ENCODE measurements around the gene FCRL6.

GRCh38 chr1:159849626-159850366 lies 47.6 kb downstream of the FCRL6 start:
- TF ChIP-seq, protein P1, sequence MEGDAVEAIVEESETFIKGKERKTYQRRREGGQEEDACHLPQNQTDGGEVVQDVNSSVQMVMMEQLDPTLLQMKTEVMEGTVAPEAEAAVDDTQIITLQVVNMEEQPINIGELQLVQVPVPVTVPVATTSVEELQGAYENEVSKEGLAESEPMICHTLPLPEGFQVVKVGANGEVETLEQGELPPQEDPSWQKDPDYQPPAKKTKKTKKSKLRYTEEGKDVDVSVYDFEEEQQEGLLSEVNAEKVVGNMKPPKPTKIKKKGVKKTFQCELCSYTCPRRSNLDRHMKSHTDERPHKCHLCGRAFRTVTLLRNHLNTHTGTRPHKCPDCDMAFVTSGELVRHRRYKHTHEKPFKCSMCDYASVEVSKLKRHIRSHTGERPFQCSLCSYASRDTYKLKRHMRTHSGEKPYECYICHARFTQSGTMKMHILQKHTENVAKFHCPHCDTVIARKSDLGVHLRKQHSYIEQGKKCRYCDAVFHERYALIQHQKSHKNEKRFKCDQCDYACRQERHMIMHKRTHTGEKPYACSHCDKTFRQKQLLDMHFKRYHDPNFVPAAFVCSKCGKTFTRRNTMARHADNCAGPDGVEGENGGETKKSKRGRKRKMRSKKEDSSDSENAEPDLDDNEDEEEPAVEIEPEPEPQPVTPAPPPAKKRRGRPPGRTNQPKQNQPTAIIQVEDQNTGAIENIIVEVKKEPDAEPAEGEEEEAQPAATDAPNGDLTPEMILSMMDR (IDR thresholded peaks at IDR 0.05), result no peak
- TF ChIP-seq EZH2 (IDR thresholded peaks at IDR 0.05) (no peak), EZH2phosphoT487 (IDR thresholded peaks at IDR 0.05) (no peak)
